Measurements from ENCODE around the gene TBPL1. TPM values are rescaled to one million over a fixed set of nuclear protein-coding genes. Genes with fewer than 3 reads are reported as not detected.

The TBPL1 gene
- 10 to 100 TPM in 9 of 10 donors, 1 to 10 TPM in 1; 9.0 to 18.1 (median 13.8) TPM for total RNA-seq
- 10 to 100 TPM; 16.7 to 18.9 TPM for polyA plus RNA-seq
- long read RNA-seq, donor 1, full-length matches to known transcripts: 18 of 20 reads
- long read RNA-seq, donor 1, partial matches to known transcripts: 0 of 20 reads
- long read RNA-seq, donor 1, other reads (novel, unspliced or antisense): 2 of 20 reads
- long read RNA-seq, donor 2, full-length matches to known transcripts: 9 of 10 reads
- long read RNA-seq, donor 2, partial matches to known transcripts: 0 of 10 reads
- long read RNA-seq, donor 2, other reads (novel, unspliced or antisense): 1 of 10 reads
- long read RNA-seq, donor 3, full-length matches to known transcripts: 39 of 46 reads
- long read RNA-seq, donor 3, partial matches to known transcripts: 1 of 46 reads
- long read RNA-seq, donor 3, other reads (novel, unspliced or antisense): 6 of 46 reads

DNA sequence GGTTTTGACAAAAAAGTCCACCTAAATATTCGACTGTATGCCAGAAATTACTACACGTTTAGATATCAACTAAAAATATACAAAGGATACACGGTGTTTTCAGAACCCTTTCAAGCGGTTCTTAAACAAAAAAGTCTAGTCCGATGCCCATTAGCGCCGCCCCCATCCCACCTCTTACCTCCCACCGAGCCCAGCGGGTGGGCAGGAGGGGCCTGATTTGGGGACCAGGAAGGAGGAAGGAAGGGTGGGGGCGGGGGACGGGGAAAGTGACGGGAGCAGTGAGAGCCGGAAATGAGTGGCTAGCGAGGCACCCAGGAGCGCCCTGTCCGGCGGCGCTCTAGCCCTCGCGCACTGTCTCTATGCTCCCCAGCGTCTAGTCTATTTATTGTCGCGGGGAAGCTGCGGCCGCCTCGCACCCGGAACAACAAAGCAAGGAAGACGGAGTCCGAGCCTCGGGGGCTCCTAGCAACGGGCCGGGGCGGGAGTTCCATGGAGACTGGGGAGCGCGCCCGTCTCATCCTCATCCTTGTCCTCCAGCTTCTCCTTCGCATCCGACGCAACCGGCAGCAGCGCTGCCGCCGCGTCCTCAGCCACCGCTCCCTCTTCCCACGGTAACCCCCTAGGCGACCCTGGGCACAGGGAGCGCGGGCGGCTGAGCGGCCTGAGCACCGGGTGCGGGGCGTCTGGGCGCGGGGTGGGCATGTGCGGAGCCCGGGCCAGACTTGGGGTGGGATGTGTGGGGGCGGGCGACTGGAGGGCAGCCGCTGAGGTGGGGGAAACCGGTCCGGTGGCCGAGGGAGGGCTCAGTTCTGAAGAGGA lies at the start of gene TBPL1:
TBPL1 (plus strand) TSS at position 410 of the 819 bp plus-strand sequence. CDS start 26,902 bp downstream, outside the sequence.
- DNase-seq (peak; percentile 93 to 97), ATAC-seq (peak; percentile 96 to 99 (median 98))
- intact Hi-C loops (cut with DNase I): no loop called here
- H3K4me1 ChIP-seq: peaks cover 0 to 45% (median 33%) of the 10 kb centered on the region in 9 donors
- WGBS, 2 donors: 0% methylated on average over 62 to 64 of the region's 64 CpGs
- TF ChIP-seq, protein P1, sequence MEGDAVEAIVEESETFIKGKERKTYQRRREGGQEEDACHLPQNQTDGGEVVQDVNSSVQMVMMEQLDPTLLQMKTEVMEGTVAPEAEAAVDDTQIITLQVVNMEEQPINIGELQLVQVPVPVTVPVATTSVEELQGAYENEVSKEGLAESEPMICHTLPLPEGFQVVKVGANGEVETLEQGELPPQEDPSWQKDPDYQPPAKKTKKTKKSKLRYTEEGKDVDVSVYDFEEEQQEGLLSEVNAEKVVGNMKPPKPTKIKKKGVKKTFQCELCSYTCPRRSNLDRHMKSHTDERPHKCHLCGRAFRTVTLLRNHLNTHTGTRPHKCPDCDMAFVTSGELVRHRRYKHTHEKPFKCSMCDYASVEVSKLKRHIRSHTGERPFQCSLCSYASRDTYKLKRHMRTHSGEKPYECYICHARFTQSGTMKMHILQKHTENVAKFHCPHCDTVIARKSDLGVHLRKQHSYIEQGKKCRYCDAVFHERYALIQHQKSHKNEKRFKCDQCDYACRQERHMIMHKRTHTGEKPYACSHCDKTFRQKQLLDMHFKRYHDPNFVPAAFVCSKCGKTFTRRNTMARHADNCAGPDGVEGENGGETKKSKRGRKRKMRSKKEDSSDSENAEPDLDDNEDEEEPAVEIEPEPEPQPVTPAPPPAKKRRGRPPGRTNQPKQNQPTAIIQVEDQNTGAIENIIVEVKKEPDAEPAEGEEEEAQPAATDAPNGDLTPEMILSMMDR (IDR thresholded peaks at IDR 0.05): no peak
- no peaks in the 10 kb centered on the region for H3K9me3 ChIP-seq
- peak within 1 kb of the TSS; percentile 82 to 99 (median 96) for H3K27ac ChIP-seq
- peak within 1 kb of the TSS; percentile 73 to 98 (median 88) for H3K4me3 ChIP-seq
- no peaks in the 10 kb centered on the region for H3K27me3 ChIP-seq
- H3K36me3 ChIP-seq: no peaks in the 10 kb centered on the region

DNA sequence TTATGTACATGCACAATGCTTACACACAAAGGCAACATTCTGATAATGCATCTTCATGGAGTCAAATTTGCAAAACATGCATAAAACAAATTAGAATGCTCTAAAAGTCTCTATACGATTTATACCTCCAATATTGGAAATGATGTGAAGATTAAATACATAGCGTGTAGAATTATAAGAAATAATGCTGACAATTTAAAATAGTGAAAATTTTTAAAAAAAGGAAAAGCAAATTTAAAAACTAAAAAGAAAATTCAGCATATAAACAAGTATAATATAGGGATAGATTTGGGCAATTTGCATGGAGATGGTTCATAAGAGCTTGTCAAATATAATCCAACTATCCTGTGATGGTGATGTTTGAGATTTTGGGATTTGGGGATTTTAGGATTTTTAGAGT lies 49.2 kb upstream of the TBPL1 start:
- H3K9me3 ChIP-seq: no peaks in the 10 kb centered on the region
- no peak overlapping the region for H3K27ac ChIP-seq
- intact Hi-C loops (cut with DNase I): no loop called here
- DNase-seq (no peak), ATAC-seq (no peak)
- no peaks in the 10 kb centered on the region for H3K36me3 ChIP-seq
- TF ChIP-seq, protein P1 (IDR thresholded peaks at IDR 0.05): no peak
- H3K4me3 ChIP-seq: no peak overlapping the region
- peaks cover 0 to 73% (median 42%) of the 10 kb centered on the region in 7 donors for H3K27me3 ChIP-seq
- WGBS, 2 donors: 89 to 95% methylated on average over 2 of the region's 2 CpGs
- H3K4me1 ChIP-seq: no peaks in the 10 kb centered on the region

DNA sequence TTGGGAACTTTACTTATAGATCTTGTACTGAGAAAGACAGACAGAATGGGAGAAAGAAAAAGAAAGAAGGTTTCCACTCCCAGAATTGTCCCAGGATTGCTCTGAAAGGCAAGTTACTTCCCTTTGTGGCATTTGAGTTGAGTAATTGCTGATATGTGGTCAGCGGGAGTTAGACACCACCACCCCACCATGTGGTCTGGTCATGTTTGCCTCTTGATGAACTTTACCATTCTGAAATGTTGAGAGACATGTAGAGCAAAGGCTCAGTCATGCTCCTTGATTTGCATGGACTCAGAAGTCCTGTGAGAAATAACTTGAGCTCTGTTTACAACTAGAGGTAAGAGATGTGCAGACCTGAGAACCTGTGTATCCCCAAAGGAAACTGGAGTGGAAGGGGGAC lies 47.0 kb upstream of the TBPL1 start:
- intact Hi-C loops (cut with DNase I): no loop called here
- no peak for ATAC-seq
- Histone ChIP-seq H3K9me3 (peaks cover 0 to 6% (median 0%) of the 10 kb centered on the region in 11 donors), H3K27me3 (peaks cover 0 to 71% (median 45%) of the 10 kb centered on the region in 7 donors), H3K4me1 (no peaks in the 10 kb centered on the region), H3K27ac (no peak overlapping the region), H3K36me3 (no peaks in the 10 kb centered on the region), H3K4me3 (no peak overlapping the region)
- DNase-seq: no peak
- 42 to 67% methylated on average over 1 of the region's 1 CpG for WGBS, 2 donors
- TF ChIP-seq, protein P1 (IDR thresholded peaks at IDR 0.05): no peak

DNA sequence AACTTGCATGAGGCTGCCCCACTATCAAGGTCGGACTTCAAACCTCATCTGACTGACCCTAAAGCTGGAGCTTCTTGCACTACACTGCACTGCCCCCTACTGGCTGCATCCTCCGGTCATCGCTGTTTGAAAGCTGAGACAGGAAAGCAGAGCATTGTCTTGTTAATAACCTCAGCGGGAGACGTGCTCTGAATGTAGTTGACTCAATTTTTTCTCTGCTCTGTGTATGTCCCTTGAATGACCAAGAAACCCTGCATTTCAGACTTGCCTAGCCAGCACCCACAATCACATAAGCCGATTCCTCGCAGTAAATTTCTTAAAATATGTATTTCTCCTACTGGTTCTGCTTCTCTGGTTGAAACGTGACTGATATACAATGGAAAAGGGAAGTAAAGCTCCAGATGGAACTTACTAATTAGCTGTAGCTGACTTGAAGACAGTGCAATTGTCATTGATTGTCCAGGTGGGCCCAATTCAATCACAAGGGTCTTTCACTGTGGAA lies 36.3 kb upstream of the TBPL1 start:
- TF ChIP-seq, protein P1 (IDR thresholded peaks at IDR 0.05): peak; percentile 56 to 94 (median 88)
- DNase-seq: peak; percentile 87
- 8 to 11% methylated on average over 8 of the region's 8 CpGs for WGBS, 2 donors
- H3K4me3 ChIP-seq: no peak overlapping the region
- H3K4me1 ChIP-seq: peaks cover 0 to 11% (median 0%) of the 10 kb centered on the region in 9 donors
- ATAC-seq: peak; percentile 55 to 91 (median 85)
- H3K9me3 ChIP-seq: peaks cover 0 to 18% (median 0%) of the 10 kb centered on the region in 11 donors
- peaks cover 0 to 12% (median 0%) of the 10 kb centered on the region in 7 donors for H3K27me3 ChIP-seq
- intact Hi-C loops (cut with DNase I): loop anchor here (1.0 to 10.0 kb wide), 9 partner anchors 78 to 1384 kb away; partner anchors contain the start of gene TAAR9 (in 2 of the 10)
- no peak overlapping the region for H3K27ac ChIP-seq
- H3K36me3 ChIP-seq: no peaks in the 10 kb centered on the region

Data from heart right ventricle (tissue), 16 donors.